ENCODE results near the gene ATG3. TPM values are rescaled to one million over a fixed set of nuclear protein-coding genes. Genes with fewer than 3 reads are reported as not detected.

The ATG3 gene
- total and polyA plus RNA-seq, 4 donors = 28.6 to 51.1 (median 37.4) TPM

GRCh38 chr3:112504123-112504522 is 57.6 kb downstream of the ATG3 start (continued):
- TF ChIP-seq RAD21 (IDR thresholded peaks at IDR 0.05) (no peak), RXRA (IDR thresholded peaks at IDR 0.05) (no peak), ZBTB33 (IDR thresholded peaks at IDR 0.05) (no peak), TAF1 (conservative IDR thresholded peaks at IDR 0.05) (no peak), FOXA2 (IDR thresholded peaks at IDR 0.05) (no peak)

- WGBS = 89% methylated on average over 4 of the region's 4 CpGs
- Histone ChIP-seq H3K9me3 (ENCODE audit: control insufficient read depth in 4 of 4, low read length in 3 of 4) (no peaks in the 10 kb centered on the region), H3K36me3 (ENCODE audit: control insufficient read depth in 4 of 4, insufficient read depth in 3 of 4, low read depth in 1 of 4, low read length in 3 of 4) (no peaks in the 10 kb centered on the region), H3K4me3 (ENCODE audit: low read depth in 1 of 3, low read length in 3 of 3) (no peak overlapping the region), H3K4me1 (ENCODE audit: control insufficient read depth in 4 of 4, insufficient read depth in 4 of 4, low read length in 3 of 4) (no peaks in the 10 kb centered on the region), H3K27ac (ENCODE audit: low read depth in 1 of 2, low read length in 2 of 2) (no peak overlapping the region), H3K9ac (ENCODE audit: low read depth in 1 of 2, low read length in 2 of 2) (no peak overlapping the region), H3K27me3 (ENCODE audit: control insufficient read depth in 4 of 4, insufficient read depth in 4 of 4, low read length in 3 of 4) (no peaks in the 10 kb centered on the region)
- DNase-seq (ENCODE audit: low spot score) = no peak
- no peak for TF ChIP-seq MAX (IDR thresholded peaks at IDR 0.05)
- TF ChIP-seq RAD21 (IDR thresholded peaks at IDR 0.05) = no peak
- no peak for TF ChIP-seq HNF4A (conservative IDR thresholded peaks at IDR 0.05)
- no peak for TF ChIP-seq JUND (IDR thresholded peaks at IDR 0.05)
- TF ChIP-seq ZBTB33 (IDR thresholded peaks at IDR 0.05) = no peak
- no peak for TF ChIP-seq FOXA2 (IDR thresholded peaks at IDR 0.05)
- TF ChIP-seq GABPA (IDR thresholded peaks at IDR 0.05 in 1 of 2, conservative IDR thresholded peaks at IDR 0.05 in 1 of 2) = no peak
- TF ChIP-seq NR2F2 (IDR thresholded peaks at IDR 0.05) = no peak
- TF ChIP-seq RXRA (IDR thresholded peaks at IDR 0.05) = no peak
- no peak for TF ChIP-seq ATF3 (IDR thresholded peaks at IDR 0.05)
- no peak for TF ChIP-seq CTCF (IDR thresholded peaks at IDR 0.05; ENCODE audit: low read depth, low read length, missing input control)
- TF ChIP-seq TAF1 (conservative IDR thresholded peaks at IDR 0.05) = no peak
- TF ChIP-seq EGR1 (IDR thresholded peaks at IDR 0.05; ENCODE audit: low read depth in 2 of 2) = no peak
- no peak for TF ChIP-seq SP1 (IDR thresholded peaks at IDR 0.05)
These were observed 58.3 kb downstream of the ATG3 start for GRCh38 chr3:112503304-112503972.

Data from liver (tissue), 9 donors.